Measurements from ENCODE around the gene ONECUT2. TPM values are rescaled to one million over a fixed set of nuclear protein-coding genes. Genes with fewer than 3 reads are reported as not detected.

The ONECUT2 gene
- under 0.01 TPM in 1 of 2 replicates, not detected in the other for total RNA-seq

GRCh38 chr18:57434536-57435494 lies at the start of gene ONECUT2:
Gene ONECUT2, plus strand, starts transcription at chr18:57435374. Its CDS starts 343 bp downstream, at chr18:57435717.

Other genes with a start within 250 kb of the ONECUT2 start
- not detected in 2 replicates for gene ST8SIA3, start 82.8 kb upstream of the ONECUT2 start, total RNA-seq
- 13.6 and 21.7 TPM in 2 replicates for gene FECH, start 151.3 kb downstream of the ONECUT2 start, total RNA-seq
- gene NARS1, start 186.5 kb downstream of the ONECUT2 start, total RNA-seq = 246 and 302 TPM in 2 replicates